RKO (cell line): ENCODE results near the gene SNTG2.

ENCODE experiments used
- DNase-seq: peaks from one replicate; pipeline ENCODE4 v3.0.0-alpha.2; 2016; ENCODE audit warnings: low spot score

Gene SNTG2

DNA sequence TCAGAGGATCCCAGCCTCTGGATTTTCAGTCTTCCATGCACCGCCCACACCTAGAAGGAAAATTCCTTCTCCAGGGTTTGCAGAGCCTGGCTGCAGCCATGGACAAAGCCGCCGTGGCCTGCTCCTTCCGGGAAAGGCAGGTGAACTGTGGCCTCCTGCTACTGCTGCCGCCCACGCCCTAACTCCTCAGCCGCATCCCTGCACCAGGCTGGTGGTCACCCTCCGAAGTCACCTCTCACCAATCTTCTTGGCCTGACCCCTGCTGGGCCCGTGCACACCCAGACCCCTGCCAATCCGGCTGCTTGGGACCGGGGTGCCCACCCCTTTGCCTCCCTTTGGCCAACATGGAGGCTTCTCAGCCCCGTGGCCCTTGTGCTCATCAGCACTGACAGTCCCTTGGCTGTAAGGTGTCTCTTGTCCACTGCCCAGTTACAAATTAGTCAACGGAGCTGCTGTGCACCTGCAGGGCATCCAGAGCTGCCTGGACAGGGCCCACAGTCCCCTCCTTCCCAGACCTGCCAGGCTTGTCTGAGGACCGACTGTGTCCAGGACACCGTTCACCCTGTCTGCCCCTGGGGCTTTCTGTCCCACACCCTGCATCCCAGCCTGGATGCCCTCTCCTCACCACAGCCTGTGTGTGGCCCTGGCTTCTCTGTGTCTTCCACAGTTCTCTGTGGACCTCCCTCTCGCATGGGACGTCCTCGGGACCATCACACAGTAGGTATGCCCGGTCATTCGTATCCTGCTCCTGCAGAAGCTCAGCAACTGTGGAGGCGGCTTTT lies 332.6 kb downstream of the SNTG2 start:
- no peak for DNase-seq

DNA sequence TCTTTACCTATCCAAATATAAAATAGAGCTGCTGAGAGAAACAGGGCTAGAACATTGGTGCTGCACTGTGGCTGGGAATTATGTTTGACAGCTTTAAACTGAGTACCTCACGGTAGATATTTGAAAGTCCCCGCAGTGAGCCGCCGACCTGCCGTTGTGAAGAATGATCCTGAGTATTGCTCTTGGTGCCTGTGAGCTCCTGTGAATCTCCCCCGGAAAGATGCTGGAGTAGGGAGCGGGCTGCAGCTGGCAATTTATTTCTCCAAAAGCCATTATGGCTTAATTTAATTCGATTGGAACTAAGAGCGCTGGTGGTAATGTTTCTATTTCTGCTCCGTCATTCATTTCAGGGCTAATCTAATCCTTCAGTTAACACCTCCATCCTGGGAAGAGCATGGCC lies 333.2 kb downstream of the SNTG2 start:
- DNase-seq, result no peak

DNA sequence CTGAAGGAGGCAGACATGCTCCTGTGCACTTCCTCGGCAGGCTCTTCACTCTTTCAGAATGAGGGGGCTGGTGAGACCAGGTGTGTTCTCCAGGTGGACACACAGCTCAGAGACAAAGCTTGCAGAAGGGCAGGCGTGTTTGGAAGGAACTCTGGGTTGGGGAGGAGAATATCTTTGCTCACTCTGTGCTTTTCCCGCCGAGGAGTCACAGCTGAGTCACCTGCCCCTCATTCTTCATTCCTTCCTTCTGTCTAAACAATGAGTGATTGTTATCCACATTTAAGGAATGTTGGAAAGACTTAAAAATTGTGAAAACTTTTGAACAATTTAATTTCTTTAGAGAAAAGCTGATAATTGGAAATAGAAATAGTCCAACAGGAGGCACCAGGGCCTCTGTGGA lies 336.3 kb downstream of the SNTG2 start:
- no peak for DNase-seq

DNA sequence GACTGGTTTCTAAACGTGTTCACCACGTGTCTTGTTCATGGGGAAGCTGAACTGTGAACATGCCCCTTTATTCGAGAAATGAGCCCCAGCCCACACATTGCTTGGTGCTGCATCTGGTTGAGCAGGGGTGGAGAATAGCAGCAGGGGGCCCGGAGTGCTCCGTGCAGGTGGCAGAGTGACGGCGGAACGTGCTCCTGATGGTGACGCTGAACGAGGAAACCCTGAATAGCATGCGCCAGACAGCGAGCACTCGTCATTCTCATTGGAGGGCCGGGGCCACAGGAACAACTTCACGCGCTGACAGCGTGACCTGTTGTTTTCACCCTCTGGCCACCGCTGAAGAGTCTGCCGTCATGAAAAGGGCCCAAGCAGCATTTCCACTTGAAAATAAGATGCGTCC lies 336.8 kb downstream of the SNTG2 start:
- no peak for DNase-seq

DNA sequence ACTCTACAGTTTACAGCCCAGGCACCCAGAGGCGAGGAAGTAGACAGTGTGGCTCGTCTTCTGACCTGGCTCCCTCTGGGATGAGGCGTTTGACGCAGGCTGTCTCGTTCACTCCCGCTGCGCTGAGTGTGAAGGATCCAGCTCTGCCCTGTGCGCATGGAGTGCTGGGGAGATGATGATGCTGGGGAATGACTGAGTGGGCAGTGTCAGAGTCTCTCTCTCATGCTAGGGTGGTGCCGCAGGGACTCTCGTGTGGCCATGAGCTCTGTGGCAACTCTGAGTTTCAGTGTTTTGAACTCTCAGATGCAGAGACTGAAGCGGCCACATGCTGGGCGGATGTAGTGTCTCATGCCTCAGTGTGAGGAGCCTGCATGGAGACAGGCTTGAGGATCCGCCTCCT lies 344.3 kb downstream of the SNTG2 start:
- DNase-seq, result no peak

DNA sequence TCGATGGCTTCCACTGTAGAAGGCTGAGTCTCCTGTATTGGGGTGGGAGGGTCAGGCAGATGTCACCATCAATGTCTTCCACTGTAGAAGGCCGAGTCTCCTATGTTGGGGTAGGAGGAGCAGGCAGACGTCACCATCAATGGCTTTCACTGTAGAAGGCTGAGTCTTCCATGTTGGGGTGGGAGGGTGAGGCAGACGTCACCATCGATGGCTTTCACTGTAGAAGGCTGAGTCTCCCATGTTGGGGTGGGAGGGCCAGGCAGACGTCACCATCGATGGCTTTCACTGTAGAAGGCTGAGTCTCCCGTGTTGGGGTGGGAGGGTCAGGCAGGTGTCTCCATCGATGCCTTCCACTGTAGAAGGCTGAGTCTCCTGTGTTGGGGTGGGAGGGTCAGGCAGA lies 345.1 kb downstream of the SNTG2 start:
- DNase-seq, result no peak

DNA sequence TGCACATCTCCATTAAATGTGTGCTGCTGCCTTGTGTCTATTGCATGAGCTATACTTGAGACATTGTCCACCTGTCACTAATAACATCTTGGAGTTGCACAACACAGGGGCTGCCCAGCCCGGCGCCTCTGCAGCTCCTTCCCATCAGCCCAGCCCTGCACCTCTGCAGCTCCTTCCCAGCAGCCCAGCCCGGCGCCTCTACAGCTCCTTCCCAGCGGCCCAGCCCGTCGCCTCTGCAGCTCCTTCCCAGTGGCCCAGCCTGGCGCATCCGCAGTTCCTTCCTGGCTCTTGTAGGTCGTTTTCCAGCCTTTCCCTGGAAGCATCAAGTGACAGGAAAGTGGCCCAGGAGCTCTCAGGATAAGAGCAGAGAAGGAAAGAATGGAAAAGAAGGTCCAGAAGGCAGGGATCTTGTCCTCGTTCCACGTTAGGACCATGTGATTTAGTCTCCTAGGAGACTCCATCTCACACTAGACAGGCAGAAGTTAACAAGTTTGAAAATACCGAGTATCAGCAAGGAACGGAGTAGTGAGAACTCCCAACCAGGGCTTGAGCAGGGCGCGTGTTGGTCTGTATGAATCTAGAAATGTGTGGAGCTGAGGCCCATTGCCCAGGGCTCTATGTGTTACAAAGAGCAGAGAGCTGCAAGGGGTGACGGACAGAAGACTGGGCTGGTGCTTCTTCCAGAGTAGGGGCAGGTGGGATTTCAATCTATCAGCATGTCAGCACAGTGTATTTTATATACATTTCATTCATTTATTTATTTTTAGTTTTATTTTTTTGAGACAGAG lies 346.9 kb downstream of the SNTG2 start:
- DNase-seq, result no peak

DNA sequence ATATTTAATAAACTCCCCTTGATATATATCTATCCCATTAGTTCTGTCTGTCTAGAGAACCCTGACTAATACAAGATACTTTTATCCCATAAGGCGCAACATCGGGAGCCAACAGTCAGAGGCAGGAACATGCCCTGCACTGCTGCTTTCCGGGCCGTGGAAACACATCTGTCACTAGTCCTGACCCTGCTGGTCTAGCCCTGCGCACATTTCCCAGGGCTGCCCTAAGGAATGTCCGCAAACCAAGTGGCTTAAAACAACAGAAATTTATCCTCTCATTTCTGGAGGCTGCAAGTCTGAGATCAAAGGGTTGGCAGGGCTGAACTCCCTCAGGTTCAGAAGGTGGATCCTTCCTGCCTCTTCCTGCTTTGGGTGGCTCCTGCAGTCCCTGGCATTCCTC lies 348.4 kb downstream of the SNTG2 start:
- no peak for DNase-seq

DNA sequence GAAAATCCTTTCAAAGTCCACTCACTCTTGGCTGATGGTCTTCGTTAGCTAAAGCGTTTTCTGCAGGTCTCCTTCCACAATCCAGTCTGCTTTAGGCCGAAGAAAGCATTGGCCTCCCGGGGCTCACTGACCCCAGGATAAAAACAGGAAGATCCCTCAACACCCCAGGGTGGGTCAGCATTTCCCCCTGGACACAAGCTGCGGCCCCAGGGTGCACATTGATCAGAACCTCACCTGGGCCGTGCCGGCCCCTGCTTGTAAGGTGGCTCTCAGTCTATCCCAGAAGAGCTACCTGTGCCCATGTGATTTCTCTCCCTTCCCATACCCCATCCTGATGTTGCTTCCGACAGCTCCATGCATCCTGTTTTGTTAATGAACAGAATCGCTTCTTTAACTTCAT lies 349.6 kb downstream of the SNTG2 start:
- no peak for DNase-seq

DNA sequence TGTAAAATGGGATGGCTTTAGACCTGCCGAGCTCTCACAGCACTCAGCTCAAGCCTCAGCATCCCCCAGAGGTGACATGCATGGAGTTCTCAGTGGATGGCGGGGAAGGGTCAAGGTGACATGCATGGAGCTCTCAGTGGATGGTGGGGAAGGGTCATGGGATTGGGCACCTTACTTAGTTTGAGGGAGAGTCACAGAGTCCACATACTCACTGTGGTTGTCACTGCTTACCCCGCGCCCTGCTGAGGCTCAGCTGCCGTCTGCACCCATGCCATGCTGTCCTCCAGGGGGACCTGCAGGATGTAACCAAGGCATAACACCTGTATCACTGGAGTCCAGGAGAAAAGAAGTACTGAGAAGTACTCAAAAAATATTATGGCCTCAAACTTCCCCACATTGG lies 350.4 kb downstream of the SNTG2 start:
- no peak for DNase-seq

DNA sequence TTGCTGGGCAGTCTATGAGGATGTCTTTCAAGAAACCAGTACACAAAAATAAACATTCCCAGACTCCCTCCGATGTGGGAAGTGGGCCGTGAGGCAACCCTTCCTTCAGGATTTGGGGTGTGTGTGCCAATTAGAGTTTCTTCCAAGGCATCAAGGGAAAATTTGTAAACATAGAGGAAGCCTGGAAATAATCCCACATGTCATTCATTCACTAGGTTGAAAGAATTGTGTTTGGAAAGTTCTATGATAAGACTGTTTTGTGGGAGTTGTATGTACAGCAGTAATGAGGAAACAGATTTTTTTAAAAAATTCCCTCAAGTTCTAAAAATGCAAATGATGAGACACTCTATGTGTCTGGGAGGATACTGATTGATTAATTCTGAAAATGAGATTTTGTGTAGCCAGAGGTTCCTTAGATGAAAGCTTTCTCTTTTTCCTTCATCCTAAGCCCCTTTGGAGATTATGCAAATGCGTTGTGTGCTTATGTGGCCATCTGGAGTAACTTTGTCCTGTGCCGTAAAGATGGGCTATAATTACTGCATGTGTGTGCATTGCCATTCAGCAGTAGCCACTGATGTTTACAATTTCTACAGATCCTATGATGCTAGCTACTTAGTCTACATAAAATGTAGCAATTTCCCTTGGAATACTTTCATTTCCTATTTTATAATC lies 354.8 kb downstream of the SNTG2 start:
- no peak for DNase-seq

DNA sequence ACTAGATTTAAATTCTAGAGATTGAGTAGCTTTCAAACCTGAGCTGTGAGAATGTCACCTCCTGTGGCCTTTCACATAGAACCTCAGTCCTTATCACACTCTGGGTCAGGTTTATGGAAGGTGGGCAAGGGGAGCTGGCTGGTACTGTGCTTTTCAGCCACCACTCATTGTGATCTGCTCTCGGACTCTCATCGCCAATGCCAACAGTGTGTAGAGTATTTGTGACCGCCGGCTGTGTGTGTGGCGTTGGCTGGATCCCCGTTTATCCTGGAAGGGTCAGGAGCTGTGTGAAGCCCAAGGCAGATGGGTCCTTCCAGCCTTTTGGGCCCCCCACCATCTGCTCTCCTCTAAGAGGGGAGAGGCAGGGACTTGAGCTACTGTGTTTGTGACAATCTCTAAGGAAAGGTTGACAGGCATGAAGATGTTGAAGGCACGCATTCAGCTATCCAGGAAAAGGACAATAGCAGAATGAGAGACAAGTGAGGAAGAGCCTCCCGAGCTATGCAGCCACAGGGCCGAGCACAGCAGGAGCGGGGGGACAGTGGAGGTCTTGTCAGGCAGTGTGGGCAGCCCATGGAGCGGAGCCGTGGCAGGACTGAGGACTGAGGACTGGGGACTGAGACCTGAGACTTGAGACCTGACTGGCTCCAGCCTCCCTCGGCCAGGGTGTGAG lies 355.5 kb downstream of the SNTG2 start:
- DNase-seq, result no peak

DNA sequence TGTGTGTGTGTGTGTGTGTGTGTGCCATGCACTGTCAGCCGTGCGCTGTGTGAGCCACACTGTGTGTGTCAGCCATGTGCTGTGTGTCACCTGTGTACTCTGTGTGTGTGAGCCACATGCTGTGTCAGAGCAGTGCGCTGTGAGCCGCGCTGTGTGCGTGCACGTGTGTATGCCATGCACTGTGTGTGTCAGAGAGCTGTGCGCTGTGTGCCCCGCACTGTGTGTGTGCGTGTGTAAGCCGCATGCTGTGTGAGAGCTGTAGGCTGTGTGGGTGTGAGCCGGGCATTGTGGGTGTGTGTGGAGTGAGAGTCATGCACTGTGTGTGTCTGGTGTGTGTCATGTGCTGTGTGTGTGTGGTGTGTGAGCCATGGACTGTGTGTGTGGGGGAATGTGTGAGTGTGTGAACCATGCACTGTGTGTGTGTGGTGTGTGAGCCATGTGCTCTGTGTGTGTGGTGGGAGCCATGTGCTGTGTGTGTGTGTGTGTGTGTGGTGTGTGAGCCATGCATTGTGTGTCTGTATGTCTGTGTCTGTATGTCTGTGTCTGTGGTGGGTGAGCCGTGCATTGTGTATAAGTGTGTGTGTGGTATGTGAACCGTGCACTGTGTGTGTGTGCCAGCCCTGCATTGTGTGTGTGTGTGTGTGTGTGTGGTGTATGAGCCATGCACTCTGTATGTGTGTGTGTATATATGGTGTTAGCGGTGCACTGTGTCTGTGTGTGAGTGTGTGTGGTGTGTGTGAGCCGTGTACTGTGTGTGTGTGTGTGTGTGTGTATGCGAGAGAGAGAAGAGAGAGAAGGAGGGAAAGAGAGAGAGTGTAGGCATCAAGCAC lies 356.3 kb downstream of the SNTG2 start:
- no peak for DNase-seq

DNA sequence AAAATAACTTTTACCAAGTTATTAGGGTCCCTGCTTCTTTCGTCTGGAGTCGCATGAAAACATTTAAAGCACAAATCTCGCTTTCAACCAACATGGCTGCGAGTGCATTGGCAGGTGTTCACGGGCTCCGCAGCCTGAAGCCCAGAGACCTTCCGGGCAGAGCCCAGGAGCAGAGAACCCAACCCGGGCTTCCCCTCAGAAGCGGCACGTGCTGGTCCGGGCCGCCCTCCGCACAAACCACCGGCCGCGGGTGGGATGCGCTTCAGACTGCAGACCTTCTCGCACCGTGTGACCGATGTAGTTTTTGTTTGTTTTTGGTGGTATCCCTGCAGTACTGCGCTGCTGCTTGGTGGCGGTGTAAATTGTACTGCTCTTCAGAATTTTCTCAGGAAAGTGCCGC lies 357.0 kb downstream of the SNTG2 start:
- no peak for DNase-seq

DNA sequence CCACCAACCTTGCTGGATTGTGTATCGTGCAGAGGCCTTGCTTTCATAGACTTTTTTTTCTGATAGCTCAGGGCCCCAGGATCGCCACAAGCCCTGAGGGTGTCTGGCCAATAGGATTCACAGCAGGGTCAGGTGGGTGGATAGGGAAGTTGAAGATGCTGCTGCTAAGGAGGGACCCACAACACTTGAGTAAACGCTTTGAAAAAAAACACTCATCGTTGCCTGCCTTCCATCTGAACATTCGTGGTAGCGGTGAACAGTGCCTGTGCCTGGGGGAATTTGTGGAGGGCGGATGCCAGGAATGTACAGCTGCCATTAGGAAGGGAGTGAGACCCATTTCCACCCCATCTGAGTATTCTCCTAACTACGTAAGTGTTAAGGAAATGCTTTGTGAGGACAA lies 358.0 kb downstream of the SNTG2 start:
- DNase-seq, result no peak

DNA sequence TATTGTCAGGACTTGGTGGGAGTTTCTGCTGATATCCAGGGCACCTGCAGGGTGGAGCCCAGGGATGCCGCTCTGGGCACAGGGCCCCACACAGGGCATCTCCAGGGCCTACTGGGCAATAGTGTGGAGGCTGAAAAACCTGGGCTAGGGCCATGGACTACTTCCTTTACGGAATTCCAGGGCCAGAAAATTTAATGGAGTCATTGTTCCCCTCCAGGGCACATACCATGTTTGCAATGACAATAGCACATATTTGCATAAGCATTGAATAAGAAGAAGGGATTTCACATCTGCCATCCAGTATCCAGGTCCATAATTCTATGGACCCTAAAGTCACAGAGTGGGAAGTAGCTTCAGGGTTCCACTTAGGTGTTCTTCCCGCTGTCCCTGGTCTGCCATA lies 358.9 kb downstream of the SNTG2 start:
- DNase-seq, result no peak

DNA sequence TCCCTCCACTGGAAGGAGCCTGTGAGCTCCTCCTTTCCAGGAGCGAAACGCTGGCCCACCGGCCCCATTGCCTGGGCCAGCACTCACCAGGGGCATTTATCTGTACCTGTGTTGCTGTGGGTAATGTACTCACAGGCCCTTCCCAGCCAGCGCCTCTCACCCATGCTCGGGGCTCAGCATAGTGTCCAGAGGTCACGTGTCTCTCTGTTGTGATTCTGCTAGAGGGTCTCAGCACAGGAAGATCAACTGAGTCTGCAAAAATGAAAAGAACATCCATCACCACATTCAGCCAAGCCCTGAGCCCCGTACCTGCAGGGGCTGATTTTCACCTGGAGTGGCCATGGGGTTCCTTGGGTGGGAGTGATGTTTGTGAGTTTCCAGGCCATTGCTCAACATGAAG lies 359.6 kb downstream of the SNTG2 start:
- DNase-seq, result no peak

DNA sequence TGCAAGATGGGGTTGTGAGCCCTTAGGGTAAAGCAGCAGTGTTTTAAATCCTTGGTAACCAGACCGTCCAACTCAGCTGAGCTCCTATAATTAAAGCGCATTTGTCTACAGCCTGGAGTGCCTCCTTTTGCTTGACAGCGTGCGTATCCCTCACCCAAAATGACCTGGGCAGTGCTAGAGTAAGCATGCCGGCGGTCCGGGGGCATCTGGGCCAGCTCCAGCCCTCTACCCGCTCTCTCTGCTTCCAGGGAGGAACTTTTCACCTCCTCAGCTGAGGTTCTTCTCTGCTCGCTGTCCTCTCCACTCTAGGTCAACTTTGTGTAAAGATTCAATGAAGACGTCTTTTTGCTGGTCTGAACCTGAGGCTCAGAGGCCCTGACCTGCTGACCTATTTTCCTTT lies 360.2 kb downstream of the SNTG2 start:
- DNase-seq, result no peak

DNA sequence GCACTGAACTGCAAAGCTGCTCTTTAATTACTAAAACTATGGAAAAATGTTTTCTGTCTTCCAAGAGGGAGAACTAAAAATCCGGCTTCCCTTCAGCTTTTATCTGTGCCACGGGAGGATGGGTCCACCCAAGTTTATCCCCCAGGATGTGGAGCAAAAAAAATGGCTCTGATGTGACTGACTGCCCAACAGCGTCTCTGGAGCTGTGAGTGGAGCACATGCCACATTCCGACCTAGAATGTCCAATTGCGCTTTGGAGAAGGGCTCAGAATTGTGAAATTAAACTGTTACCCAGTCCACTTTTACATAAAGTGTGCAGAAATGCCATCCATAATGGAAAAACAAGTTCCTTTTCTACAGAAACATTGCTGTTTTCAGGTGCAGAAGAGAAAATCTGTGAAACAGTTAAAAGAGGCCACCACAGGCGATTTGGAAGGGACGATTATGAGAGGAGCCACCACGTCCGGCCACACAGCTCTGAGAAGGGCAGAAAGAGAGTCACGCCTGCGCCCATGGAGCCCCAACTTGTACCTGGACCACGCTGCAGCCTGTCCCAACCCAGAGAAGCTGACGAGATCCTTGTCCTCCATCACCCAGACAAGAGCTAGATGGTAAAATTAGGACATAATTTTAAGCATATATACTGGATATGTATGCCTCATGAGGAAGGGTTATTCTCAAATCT lies 362.7 kb downstream of the SNTG2 start:
- DNase-seq, result no peak

DNA sequence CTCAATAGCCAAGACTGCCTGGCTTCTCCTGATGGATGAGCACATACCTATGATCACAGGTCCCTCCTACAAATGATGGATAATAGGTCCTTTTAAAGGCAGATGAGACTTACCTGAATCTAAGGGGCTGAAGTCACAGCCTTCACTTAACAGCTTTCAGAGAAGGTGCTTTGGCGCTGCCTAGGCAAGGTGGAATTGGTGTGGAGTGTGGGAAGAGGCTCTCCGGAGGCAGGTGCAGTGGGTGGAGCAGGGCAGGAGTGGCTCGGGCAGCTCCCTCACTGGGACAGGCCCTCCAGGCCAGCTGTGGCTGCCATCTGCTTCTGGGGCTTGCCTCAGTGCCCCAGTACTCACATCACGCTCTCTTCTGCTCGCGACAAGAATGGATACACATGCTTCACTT lies 363.6 kb downstream of the SNTG2 start:
- DNase-seq, result no peak

DNA sequence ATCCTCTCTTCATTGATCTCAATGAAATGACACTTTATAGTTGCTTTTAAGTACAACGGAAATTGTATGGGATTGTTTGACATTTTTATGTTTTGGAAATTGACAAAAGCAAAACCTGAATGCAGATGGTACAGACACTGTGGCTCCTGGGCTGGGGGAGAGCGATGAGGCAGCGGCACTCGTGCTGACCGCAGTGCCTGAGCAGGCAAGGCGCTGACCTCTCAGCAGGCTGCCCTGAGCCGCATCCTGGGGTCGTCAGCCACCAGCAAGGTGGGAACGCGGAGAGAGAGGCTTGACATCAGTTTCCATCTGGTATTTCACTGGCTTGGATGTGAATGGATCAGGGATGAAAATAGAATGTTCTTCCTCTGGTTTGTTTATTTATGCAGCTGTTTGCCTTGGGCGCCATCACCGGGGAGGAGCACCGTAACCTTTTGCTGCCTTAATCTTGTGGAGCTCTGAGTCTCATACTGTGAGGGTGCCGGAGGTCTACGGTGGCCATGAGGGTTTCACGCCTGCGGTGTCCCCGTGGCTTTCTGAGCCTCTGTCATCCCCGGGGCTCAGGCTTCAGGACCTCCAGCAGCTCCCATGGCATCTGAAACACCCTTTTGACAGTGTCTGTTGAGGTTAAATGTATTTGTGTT lies 367.8 kb downstream of the SNTG2 start:
- no peak for DNase-seq
